GM18505 (cell line): ENCODE measurements around the gene SIT1.

ENCODE experiments used
- ATAC-seq: cut with Tn5 transposase; IDR thresholded peaks from one replicate; pipeline ENCODE4 v1.9.1; 2021; ENCODE audit not compliant: unreplicated experiment
- POLR2A ChIP-seq: IDR thresholded peaks from 4 replicates; pipeline ENCODE4 v1.6.1; 2011; ENCODE audit warnings: borderline replicate concordance; ENCODE audit not compliant: insufficient read depth, insufficient read length; ENCODE audit errors: extremely low read depth

Gene SIT1

DNA sequence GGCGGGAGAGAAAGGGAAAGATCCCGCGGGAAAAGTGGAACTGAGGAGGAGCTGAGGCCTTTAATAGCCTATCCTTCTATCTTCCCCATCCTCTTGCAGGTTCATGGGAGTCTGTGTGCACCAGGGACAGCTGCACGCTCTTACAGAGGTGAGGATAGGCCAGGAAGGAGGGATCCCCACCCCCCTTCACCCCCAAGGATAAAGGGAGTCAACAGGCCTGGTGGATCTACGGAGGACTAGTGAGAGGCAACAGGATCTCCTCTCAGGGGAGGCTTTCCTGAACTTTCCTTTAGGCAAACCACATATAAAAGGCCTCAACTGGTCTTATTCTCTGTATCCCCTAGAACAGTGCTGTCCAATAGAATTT lies 44.6 kb downstream of the SIT1 start:
- no peak for ATAC-seq
- no peak for TF ChIP-seq POLR2A

DNA sequence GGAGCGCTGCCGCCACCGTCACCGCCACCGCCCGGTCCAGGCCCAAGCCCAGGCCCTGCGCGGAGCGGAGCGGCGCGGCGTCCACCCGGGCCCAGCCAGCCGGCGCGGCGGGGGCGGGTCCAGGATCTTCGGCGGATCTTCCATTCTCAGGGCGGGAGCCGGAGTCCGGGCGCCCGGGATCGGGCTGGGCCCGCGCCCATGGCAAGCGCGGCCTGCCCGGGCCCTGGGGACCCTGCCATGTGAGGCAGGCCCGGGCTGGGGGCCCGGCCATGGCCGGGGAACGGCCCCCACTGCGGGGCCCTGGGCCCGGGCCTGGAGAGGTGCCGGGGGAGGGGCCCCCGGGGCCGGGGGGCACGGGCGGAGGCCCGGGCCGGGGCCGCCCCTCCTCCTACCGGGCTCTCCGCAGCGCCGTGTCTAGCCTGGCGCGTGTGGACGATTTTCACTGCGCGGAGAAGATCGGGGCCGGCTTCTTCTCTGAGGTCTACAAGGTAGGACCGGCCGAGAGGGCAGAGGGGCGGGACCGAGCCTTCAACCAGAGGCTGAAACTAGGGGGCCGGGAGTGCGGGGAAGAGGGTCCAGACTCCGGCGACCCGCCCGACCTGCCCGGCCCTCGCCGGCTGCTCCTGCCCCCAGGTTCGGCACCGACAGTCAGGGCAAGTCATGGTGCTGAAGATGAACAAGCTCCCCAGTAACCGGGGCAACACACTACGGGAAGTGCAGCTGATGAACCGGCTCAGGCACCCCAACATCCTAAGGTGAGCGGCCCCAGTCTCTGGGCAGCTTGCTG lies 45.2 kb downstream of the SIT1 start:
- ATAC-seq = peak; percentile 15
- peak; percentile 34 for TF ChIP-seq POLR2A

DNA sequence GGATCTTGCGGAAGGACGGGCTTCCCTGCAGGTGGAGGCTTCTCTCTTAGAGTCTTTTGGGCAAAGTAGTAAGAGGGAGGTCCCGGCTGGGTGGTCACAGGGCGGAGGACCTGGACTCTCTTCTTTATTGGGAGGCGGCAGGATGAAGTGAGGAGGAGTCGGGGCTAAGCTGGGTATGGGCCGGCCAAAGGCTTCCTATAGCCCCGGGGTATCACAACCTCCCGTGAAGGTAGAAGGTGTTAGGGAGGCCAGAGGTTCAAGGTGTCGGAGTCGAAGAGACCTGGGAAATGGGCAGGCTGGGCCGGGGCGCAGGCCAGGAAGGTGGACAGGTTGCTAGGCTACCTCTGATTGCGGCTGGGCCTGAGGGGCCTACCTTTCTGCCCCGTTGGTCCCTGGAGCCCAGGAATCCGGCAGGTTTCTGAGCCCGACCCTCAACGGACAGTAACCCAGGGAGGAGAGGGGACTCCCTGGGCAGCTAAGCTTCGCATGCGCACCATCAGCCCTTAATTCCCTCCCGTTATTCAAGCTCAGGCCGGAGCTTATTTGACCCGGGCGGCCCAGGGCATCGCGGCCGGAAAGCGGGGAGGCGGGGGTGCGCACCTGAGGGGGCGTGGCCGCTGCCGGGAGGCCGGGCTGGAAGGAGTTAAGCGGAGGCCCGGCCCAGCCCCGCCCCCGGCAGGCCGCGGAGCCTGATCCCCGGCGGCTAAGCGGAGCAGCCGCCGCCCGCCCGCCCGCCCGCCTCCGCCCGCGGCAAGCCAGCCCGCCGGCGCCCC lies 46.0 kb downstream of the SIT1 start, which contains the start of gene TESK1:
TSS of gene TESK1 (plus strand) at position 685 of the 773 bp plus-strand sequence. CDS start 358 bp downstream, outside the sequence.
- TF ChIP-seq POLR2A = no peak
- ATAC-seq = peak; percentile 38

DNA sequence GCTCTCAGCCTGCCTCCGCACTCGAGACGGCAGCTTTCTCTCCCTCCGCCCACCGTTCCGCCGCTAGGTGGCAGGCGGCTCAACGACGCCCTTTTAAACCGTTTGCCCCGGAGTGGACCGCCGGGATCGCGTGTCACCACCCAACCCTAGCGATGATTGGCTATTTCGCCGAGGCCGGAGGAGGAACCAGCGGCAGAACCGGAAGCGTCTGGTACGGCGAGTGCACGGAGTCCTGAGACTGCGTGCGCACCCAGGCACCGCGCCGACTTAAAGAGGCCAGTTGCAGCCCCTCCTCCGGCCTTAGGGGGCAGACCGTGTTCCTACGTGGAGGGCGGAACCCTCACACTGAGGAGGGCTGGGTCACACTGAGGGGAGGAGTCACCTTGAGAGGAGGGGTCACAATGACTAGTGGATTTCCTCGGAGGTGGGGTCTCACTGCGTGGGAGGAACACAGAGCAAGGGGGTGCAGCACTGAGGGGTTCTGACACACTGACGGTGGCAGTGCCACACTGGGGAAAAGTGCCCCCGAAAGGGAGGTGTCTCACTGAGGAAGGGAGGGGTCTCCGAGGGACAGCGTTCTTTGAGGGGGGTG lies 46.6 kb downstream of the SIT1 start:
- peak; percentile 76 for ATAC-seq
- peak; percentile 60 for TF ChIP-seq POLR2A

DNA sequence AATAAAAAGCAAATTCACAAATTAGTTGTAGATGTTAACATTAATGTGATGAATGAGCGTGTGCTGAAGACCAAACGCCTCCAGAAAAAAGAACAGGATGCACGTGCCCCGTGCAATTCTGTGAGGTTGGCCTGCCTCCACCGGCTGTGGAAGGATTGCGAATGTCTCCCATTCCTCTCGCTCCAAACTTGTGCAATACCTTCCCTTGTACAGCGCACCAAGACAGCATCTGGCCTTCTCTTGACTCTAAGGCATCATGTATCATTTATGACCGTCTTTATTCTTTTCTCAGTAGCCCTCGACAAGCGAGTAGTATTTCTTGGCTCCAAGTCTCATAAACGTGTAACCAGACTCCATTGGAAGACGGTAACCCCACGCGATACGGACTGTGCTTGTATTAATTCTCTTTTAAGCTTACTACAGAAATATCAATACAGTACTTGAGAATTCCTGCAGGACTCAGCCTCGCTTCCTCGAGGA lies 47.2 kb downstream of the SIT1 start:
- no peak for ATAC-seq
- TF ChIP-seq POLR2A = no peak

DNA sequence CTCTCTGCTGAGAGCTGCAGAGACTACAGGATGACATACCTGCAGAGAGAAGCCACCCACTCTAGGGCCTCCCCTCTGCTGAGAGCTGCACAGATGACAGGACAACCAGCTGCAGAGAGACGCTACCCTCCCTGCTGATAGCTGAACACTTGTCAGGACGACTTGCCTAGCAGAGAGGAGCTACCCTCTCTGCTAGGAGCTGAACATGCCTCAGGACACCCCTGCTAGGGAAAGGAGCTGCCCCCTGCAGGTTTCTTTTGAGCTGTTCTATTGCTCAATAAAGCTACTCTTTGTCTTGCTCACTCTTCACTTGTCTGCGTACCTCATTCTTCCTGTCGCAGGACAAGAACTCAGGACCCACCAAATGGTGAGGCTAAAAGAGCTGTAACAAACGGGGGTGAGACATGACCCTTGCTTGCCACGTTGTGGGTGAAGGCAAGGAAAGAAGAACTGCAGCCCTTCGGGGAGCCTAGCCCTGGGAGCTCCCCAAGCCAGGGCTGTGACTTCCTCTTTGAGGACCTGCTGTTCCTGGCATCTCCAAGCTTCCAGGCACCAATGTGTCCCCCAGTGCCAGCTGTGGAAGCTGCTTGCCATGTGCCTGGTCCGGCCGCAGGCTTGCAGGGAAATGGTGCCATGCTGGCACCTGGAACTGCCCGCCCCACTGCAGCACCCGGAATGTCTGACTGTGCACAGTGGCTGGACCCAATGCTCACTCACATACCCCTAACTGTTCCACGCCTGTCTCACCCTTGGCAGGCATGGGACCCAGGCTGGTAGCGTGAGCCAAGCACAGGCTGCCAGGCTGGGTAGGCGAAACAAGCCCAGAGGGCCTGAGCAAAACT lies 50.7 kb downstream of the SIT1 start:
- ATAC-seq = no peak
- no peak for TF ChIP-seq POLR2A
